ENCODE data around the gene MS4A14.

GRCh38 chr11:60389279-60389910 lies 6.9 kb upstream of the MS4A14 start:
- TF ChIP-seq, protein P1, sequence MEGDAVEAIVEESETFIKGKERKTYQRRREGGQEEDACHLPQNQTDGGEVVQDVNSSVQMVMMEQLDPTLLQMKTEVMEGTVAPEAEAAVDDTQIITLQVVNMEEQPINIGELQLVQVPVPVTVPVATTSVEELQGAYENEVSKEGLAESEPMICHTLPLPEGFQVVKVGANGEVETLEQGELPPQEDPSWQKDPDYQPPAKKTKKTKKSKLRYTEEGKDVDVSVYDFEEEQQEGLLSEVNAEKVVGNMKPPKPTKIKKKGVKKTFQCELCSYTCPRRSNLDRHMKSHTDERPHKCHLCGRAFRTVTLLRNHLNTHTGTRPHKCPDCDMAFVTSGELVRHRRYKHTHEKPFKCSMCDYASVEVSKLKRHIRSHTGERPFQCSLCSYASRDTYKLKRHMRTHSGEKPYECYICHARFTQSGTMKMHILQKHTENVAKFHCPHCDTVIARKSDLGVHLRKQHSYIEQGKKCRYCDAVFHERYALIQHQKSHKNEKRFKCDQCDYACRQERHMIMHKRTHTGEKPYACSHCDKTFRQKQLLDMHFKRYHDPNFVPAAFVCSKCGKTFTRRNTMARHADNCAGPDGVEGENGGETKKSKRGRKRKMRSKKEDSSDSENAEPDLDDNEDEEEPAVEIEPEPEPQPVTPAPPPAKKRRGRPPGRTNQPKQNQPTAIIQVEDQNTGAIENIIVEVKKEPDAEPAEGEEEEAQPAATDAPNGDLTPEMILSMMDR (IDR thresholded peaks at IDR 0.05): no peak
- TF ChIP-seq POLR2A (IDR thresholded peaks at IDR 0.05) (no peak), EP300 (IDR thresholded peaks at IDR 0.05) (peak in 1 of 2 donors; percentile 18)

All from tibial nerve (tissue), 4 donors.